Activated T-helper 9 cell treated with anti-CD3 and anti-CD28 coated beads, Interleukin-2, amount 50 U/mL, for 16 hours (primary cell): ENCODE measurements around the gene CXCL11.
"Not testable (repeated sequence)": the region's sequence is repeated elsewhere in the genome, so short reads cannot be mapped to it uniquely, and the experiment has no call there.

ENCODE experiments used
- DNase-seq: peaks from one replicate; pipeline ENCODE4 v3.0.0-alpha.2; 2020; ENCODE audit warnings: low read depth

CXCL11 gene

GRCh38 chr4:76000279-76000678 lies 35.6 kb downstream of the CXCL11 start:
- no peak for DNase-seq

GRCh38 chr4:75998525-75999147 lies 37.2 kb downstream of the CXCL11 start:
- not testable (repeated sequence) for DNase-seq

GRCh38 chr4:75997946-75998345 lies 37.9 kb downstream of the CXCL11 start:
- no peak for DNase-seq

GRCh38 chr4:75997081-75997480 lies 38.8 kb downstream of the CXCL11 start:
- no peak for DNase-seq

- DNase-seq, result no peak
These were observed 40.1 kb downstream of the CXCL11 start for GRCh38 chr4:75995727-75996126.

GRCh38 chr4:75992462-75992861 lies 43.4 kb downstream of the CXCL11 start:
- DNase-seq, result no peak

- DNase-seq, result no peak
These were observed 45.9 kb downstream of the CXCL11 start for GRCh38 chr4:75989846-75990528.

GRCh38 chr4:75985116-75985515 lies 50.8 kb downstream of the CXCL11 start:
- DNase-seq, result no peak
